GM12873 (cell line): ENCODE results near the gene TAF15.

Experiments used
- CTCF ChIP-seq: IDR thresholded peaks from 2 replicates; pipeline ENCODE4 v1.5.1; 2012; ENCODE audit warnings: low read depth, mild to moderate bottlenecking, moderate library complexity, low read length, control low read depth; ENCODE audit not compliant: insufficient read depth; ENCODE audit errors: missing control alignments

Gene TAF15

GRCh38 chr17:35889818-35890773 lies 80.8 kb downstream of the TAF15 start:
- no peak for TF ChIP-seq CTCF

GRCh38 chr17:35890774-35891155 lies 81.5 kb downstream of the TAF15 start:
- TF ChIP-seq CTCF: no peak

- no peak for TF ChIP-seq CTCF
Measured at GRCh38 chr17:35891269-35891668, 82.0 kb downstream of the TAF15 start.

GRCh38 chr17:35892091-35893035 lies 83.1 kb downstream of the TAF15 start:
- TF ChIP-seq CTCF: no peak

- TF ChIP-seq CTCF: no peak
Measured at GRCh38 chr17:35893751-35894150, 84.5 kb downstream of the TAF15 start.

GRCh38 chr17:35894206-35894605 lies 84.9 kb downstream of the TAF15 start:
- TF ChIP-seq CTCF: no peak
